ENCODE measurements around the gene UBE2H. TPM values are rescaled to one million over a fixed set of nuclear protein-coding genes. Genes with fewer than 3 reads are reported as not detected.

Gene UBE2H
- total and polyA plus RNA-seq, 2 donors (not counting 1 experiment from before 2014, with no cell fraction given): 23.3 to 54.1 TPM

- Mint-ChIP-seq H3K27ac (no peak overlapping the region), H3K4me1 (peaks cover 6% of the 10 kb centered on the region), H3K9me3 (ENCODE audit: insufficient read depth) (no peaks in the 10 kb centered on the region), H3K4me3 (no peak overlapping the region), H3K27me3 (no peaks in the 10 kb centered on the region)
- H3K27me3 ChIP-seq (replicated peaks in 1 of 4; ENCODE audit: control extremely low read depth in 1 of 4, control insufficient read depth in 3 of 4, insufficient read depth in 4 of 4, low read length in 3 of 4): no peaks in the 10 kb centered on the region
- H3K36me3 ChIP-seq (replicated peaks in 1 of 2; ENCODE audit: control extremely low read depth in 1 of 2, control insufficient read depth in 1 of 2, extremely low read depth in 1 of 2, insufficient read depth in 2 of 2, low read length in 1 of 2): no peaks in the 10 kb centered on the region
- H3K27ac ChIP-seq (ENCODE audit: low read length in 2 of 2): no peak overlapping the region
- POLR2A ChIA-PET: interaction anchor here (0.6 kb wide), 1 partner anchor 17 kb away, joined by 3 read pairs; no protein-coding TSS in a partner anchor
- H3K4me2 ChIP-seq (replicated peaks; ENCODE audit: low read depth, low read length, poor library complexity, severe bottlenecking): no peak overlapping the region
- no peaks in the 10 kb centered on the region for H3K9me3 ChIP-seq (ENCODE audit: control extremely low read depth in 1 of 3, control insufficient read depth in 2 of 3, insufficient read depth in 1 of 3, low read length in 2 of 3)
- H3K4me3 ChIP-seq (ENCODE audit: control extremely low read depth in 1 of 5, extremely low read depth in 1 of 5, insufficient read depth in 1 of 5, low read depth in 2 of 5, low read length in 4 of 5): no peak overlapping the region
- no peak overlapping the region for H2AFZ ChIP-seq (ENCODE audit: insufficient read depth, low read depth, low read length, poor library complexity, severe bottlenecking)
- no peaks in the 10 kb centered on the region for H3K79me2 ChIP-seq (ENCODE audit: control insufficient read depth, insufficient read depth, low read length)
- H4K20me1 ChIP-seq (ENCODE audit: control insufficient read depth, insufficient read depth, low read length, poor library complexity, severe bottlenecking): no peaks in the 10 kb centered on the region
- CTCF ChIA-PET: no interaction called here
- no peak for DNase-seq
- WGBS (ENCODE audit: insufficient coverage): 57% methylated on average over 7 of the region's 9 CpGs
- H3K4me1 ChIP-seq (ENCODE audit: control insufficient read depth in 2 of 2, insufficient read depth in 2 of 2, low read length in 2 of 2): peaks cover 0 to 13% of the 10 kb centered on the region in 2 donors
- TF ChIP-seq EZH2 (IDR thresholded peaks at IDR 0.05; ENCODE audit: borderline replicate concordance, insufficient read depth, low read depth, low read length, poor library complexity, severe bottlenecking): no peak
- TF ChIP-seq CTCF (IDR thresholded peaks at IDR 0.05): no peak
- no peak overlapping the region for H3K9ac ChIP-seq (ENCODE audit: low read length)
- intact Hi-C loops (cut with micrococcal nuclease): no loop called here
- no peak for ATAC-seq (ENCODE audit: low read depth)
Observed at GRCh38 chr7:129958643-129959470, 6.1 kb upstream of the UBE2H start.

GRCh38 chr7:129955993-129956543 is 3.3 kb upstream of the UBE2H start:
- H3K27ac ChIP-seq (ENCODE audit: low read length in 2 of 2): no peak overlapping the region
- no peak overlapping the region for H2AFZ ChIP-seq (ENCODE audit: insufficient read depth, low read depth, low read length, poor library complexity, severe bottlenecking)
- peaks cover 8 to 26% of the 10 kb centered on the region in 2 donors for H3K4me1 ChIP-seq (ENCODE audit: control insufficient read depth in 2 of 2, insufficient read depth in 2 of 2, low read length in 2 of 2)
- H3K79me2 ChIP-seq (ENCODE audit: control insufficient read depth, insufficient read depth, low read length): peaks cover 18% of the 10 kb centered on the region
- ATAC-seq (ENCODE audit: low read depth): no peak
- no peaks in the 10 kb centered on the region for H3K9me3 ChIP-seq (ENCODE audit: control extremely low read depth in 1 of 3, control insufficient read depth in 2 of 3, insufficient read depth in 1 of 3, low read length in 2 of 3)
- no peak overlapping the region for H3K4me3 Mint-ChIP-seq
- H3K9me3 Mint-ChIP-seq (ENCODE audit: insufficient read depth): no peaks in the 10 kb centered on the region
- H3K27me3 Mint-ChIP-seq: no peaks in the 10 kb centered on the region
- H3K27me3 ChIP-seq (replicated peaks in 1 of 4; ENCODE audit: control extremely low read depth in 1 of 4, control insufficient read depth in 3 of 4, insufficient read depth in 4 of 4, low read length in 3 of 4): no peaks in the 10 kb centered on the region
- CTCF ChIA-PET: no interaction called here
- peaks cover 3% of the 10 kb centered on the region for H4K20me1 ChIP-seq (ENCODE audit: control insufficient read depth, insufficient read depth, low read length, poor library complexity, severe bottlenecking)
- H3K4me3 ChIP-seq (ENCODE audit: control extremely low read depth in 1 of 5, extremely low read depth in 1 of 5, insufficient read depth in 1 of 5, low read depth in 2 of 5, low read length in 4 of 5): no peak overlapping the region
- H3K4me1 Mint-ChIP-seq: peaks cover 19% of the 10 kb centered on the region
- DNase-seq: no peak
- intact Hi-C loops (cut with micrococcal nuclease): no loop called here
- WGBS (ENCODE audit: insufficient coverage): 93% methylated on average over 3 of the region's 8 CpGs
- POLR2A ChIA-PET: no interaction called here
- no peaks in the 10 kb centered on the region for H3K36me3 ChIP-seq (replicated peaks in 1 of 2; ENCODE audit: control extremely low read depth in 1 of 2, control insufficient read depth in 1 of 2, extremely low read depth in 1 of 2, insufficient read depth in 2 of 2, low read length in 1 of 2)
- no peak overlapping the region for H3K9ac ChIP-seq (ENCODE audit: low read length)
- H3K27ac Mint-ChIP-seq: no peak overlapping the region
- TF ChIP-seq EZH2 (IDR thresholded peaks at IDR 0.05; ENCODE audit: borderline replicate concordance, insufficient read depth, low read depth, low read length, poor library complexity, severe bottlenecking) (no peak), CTCF (IDR thresholded peaks at IDR 0.05) (no peak)
- no peak overlapping the region for H3K4me2 ChIP-seq (replicated peaks; ENCODE audit: low read depth, low read length, poor library complexity, severe bottlenecking)
